Measurements from ENCODE around the gene MYL5. TPM values are rescaled to one million over a fixed set of nuclear protein-coding genes. Genes with fewer than 3 reads are reported as not detected.

MYL5 gene
- total RNA-seq, 1 experiment from 2014 or later: 18.0 TPM

DNA sequence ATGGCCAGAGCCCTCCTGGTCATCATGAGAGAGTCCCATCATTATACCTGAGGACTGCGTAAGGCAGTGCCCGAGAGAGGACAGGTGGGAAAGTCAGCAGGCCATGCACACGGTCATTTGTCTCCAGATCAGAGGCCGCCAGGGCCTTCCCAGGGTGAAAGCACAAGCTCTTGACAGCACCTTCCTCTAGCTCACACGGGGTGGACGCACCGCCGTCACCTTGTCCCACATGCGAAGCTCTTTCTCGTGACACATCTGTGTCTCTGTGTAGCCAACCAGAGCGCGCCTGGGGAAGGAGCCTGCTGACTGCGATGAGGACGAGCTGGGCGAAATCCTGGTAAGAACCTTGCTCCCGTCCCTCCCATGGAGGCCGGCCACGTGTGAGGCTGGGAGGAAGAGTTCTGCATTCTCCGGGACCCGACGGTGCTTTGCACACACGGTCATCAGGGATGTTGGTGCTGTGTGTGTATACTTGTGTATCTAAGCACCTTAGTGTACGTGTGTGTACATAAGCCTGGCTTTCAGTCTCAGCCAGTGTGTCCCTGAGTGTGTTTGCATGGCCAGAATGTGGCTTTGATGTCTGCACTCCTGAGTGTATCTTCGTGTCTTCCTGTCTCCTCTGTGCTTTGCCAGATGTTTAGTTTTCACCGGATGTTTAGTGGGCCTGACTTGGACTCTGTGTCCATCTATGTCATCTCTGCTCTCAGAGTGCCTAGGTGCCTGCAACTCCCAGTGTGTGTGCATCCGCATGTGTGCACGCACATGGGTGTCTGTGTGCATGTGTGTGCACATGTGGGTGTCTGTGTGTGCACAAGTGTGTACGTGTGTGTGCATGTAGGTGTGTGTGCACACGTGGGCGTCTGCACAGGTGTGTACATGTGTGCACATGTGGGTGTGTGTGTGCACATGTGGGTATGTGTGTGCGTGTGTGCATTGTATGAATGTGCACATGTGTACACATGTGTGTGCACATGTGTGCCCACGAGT lies 15.4 kb upstream of the MYL5 start:
- H3K4me1 Mint-ChIP-seq: no peaks in the 10 kb centered on the region
- no peak overlapping the region for H4K91ac ChIP-seq (ENCODE audit: insufficient read length, low read depth, low read length)
- no peak overlapping the region for H3K9ac ChIP-seq (ENCODE audit: extremely low read depth, insufficient read length, low read length)
- no peak overlapping the region for H3K4me3 Mint-ChIP-seq
- H4K5ac ChIP-seq (ENCODE audit: insufficient read length, low read depth, low read length): no peak overlapping the region
- H2AK5ac ChIP-seq (ENCODE audit: insufficient read length, low read length): no peak overlapping the region
- no peaks in the 10 kb centered on the region for H3K27me3 ChIP-seq (ENCODE audit: insufficient read depth, low read length)
- no peaks in the 10 kb centered on the region for H3K4me1 ChIP-seq (ENCODE audit: insufficient read depth, low read length)
- no peak overlapping the region for H2BK20ac ChIP-seq (ENCODE audit: low read depth, low read length, poor library complexity, severe bottlenecking)
- H3K18ac ChIP-seq (ENCODE audit: insufficient read length, low read depth, low read length): no peak overlapping the region
- H3K4ac ChIP-seq (ENCODE audit: low read depth, low read length): no peak overlapping the region
- H3K9me3 ChIP-seq (ENCODE audit: control insufficient read depth, low read depth, low read length): no peaks in the 10 kb centered on the region
- WGBS (ENCODE audit: extremely low coverage, insufficient read length, low lambda C conversion rate): no CpG with 5 or more reads among the region's 32 CpGs
- no peak overlapping the region for H3K4me2 ChIP-seq (ENCODE audit: insufficient read depth, insufficient read length, low read length)
- no peak overlapping the region for H2BK12ac ChIP-seq (ENCODE audit: insufficient read length, low read depth, low read length)
- no peak overlapping the region for H4K8ac ChIP-seq (replicated peaks; ENCODE audit: insufficient read length, low read depth, low read length)
- no peaks in the 10 kb centered on the region for H4K20me1 ChIP-seq (ENCODE audit: control insufficient read depth, insufficient read depth, insufficient read length)
- no peak overlapping the region for H2AFZ ChIP-seq (ENCODE audit: low read length)
- H3K79me1 ChIP-seq (ENCODE audit: insufficient read depth, low read depth, low read length, poor library complexity, severe bottlenecking): no peaks in the 10 kb centered on the region
- no peak overlapping the region for H3K56ac ChIP-seq (ENCODE audit: insufficient read length, low read depth, low read length)
- no peak overlapping the region for H3T11ph ChIP-seq (ENCODE audit: low read length)
- H3K23me2 ChIP-seq (ENCODE audit: insufficient read length, low read depth, low read length, poor library complexity, severe bottlenecking): peaks cover 2% of the 10 kb centered on the region
- H3K23ac ChIP-seq (ENCODE audit: insufficient read length, low read depth, low read length): no peak overlapping the region
- no peaks in the 10 kb centered on the region; a peak in 1 of 5 replicates for H3K9me3 Mint-ChIP-seq
- H2BK15ac ChIP-seq (ENCODE audit: low read depth, low read length): no peak overlapping the region
- H3K27ac Mint-ChIP-seq: no peak overlapping the region
- DNase-seq: peak; percentile 19
- H3K27me3 Mint-ChIP-seq (ENCODE audit: low read depth): peaks cover 2% of the 10 kb centered on the region; the same call in 1 of the 2 replicates
- peaks cover 0 to 2% (median 0%) of the 10 kb centered on the region in 3 experiments; a peak in 4 of 7 replicates for H3K36me3 Mint-ChIP-seq (ENCODE audit: insufficient read depth in 1 of 3, low read depth in 3 of 3)
- no peak overlapping the region for H2BK120ac ChIP-seq (ENCODE audit: low read depth, low read length, poor library complexity, severe bottlenecking)
- H3K14ac ChIP-seq (ENCODE audit: insufficient read depth, low read length): no peak overlapping the region
- H3K79me2 ChIP-seq (ENCODE audit: insufficient read depth, low read length): no peaks in the 10 kb centered on the region
- H3K27ac ChIP-seq (ENCODE audit: insufficient read length, low read depth, low read length): no peak overlapping the region
- TF ChIP-seq, protein P1, sequence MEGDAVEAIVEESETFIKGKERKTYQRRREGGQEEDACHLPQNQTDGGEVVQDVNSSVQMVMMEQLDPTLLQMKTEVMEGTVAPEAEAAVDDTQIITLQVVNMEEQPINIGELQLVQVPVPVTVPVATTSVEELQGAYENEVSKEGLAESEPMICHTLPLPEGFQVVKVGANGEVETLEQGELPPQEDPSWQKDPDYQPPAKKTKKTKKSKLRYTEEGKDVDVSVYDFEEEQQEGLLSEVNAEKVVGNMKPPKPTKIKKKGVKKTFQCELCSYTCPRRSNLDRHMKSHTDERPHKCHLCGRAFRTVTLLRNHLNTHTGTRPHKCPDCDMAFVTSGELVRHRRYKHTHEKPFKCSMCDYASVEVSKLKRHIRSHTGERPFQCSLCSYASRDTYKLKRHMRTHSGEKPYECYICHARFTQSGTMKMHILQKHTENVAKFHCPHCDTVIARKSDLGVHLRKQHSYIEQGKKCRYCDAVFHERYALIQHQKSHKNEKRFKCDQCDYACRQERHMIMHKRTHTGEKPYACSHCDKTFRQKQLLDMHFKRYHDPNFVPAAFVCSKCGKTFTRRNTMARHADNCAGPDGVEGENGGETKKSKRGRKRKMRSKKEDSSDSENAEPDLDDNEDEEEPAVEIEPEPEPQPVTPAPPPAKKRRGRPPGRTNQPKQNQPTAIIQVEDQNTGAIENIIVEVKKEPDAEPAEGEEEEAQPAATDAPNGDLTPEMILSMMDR (conservative IDR thresholded peaks at IDR 0.05): no peak
- H2BK5ac ChIP-seq (ENCODE audit: insufficient read length, low read length): no peak overlapping the region

Measured in H9 (cell line).